ENCODE results near the gene MCC.

DNA sequence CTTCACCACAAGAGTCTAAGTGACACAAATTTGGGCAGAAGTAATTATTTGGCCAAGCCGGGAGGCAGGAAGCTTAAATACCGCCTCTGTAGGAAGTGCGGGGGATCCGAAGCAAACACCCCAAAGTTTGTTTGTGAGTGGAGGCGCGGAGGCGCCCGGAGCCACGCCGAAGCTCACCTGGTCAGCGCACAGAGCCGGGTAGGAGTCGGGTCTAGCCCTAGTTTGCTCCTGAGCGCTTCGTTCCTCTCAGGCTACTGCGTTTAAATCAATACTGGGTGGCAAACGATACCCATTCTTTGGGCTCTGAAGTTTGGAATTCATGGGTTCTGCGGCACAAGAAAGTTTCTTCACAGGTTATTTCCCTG is 855 bp downstream of the MCC start:
- TF ChIP-seq, protein P1, sequence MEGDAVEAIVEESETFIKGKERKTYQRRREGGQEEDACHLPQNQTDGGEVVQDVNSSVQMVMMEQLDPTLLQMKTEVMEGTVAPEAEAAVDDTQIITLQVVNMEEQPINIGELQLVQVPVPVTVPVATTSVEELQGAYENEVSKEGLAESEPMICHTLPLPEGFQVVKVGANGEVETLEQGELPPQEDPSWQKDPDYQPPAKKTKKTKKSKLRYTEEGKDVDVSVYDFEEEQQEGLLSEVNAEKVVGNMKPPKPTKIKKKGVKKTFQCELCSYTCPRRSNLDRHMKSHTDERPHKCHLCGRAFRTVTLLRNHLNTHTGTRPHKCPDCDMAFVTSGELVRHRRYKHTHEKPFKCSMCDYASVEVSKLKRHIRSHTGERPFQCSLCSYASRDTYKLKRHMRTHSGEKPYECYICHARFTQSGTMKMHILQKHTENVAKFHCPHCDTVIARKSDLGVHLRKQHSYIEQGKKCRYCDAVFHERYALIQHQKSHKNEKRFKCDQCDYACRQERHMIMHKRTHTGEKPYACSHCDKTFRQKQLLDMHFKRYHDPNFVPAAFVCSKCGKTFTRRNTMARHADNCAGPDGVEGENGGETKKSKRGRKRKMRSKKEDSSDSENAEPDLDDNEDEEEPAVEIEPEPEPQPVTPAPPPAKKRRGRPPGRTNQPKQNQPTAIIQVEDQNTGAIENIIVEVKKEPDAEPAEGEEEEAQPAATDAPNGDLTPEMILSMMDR (conservative IDR thresholded peaks at IDR 0.05 in 1 of 2, IDR thresholded peaks at IDR 0.05 in 1 of 2; ENCODE audit: extremely low read depth in 1 of 2, insufficient read depth in 1 of 2, low read depth in 1 of 2, low read length in 2 of 2) = no peak
- TF ChIP-seq EZH2 (IDR thresholded peaks at IDR 0.05; ENCODE audit: borderline replicate concordance, low read length) = no peak
